Fibroblast of the conjunctiva (primary cell): ENCODE results near the gene TMEM266.

Experiments used
- DNase-seq: peaks from one replicate; pipeline ENCODE4 v3.0.0-alpha.2; 2010; ENCODE audit warnings: low read depth

Gene TMEM266

GRCh38 chr15:76070192-76070591, 10.4 kb downstream of the TMEM266 start:
- no peak for DNase-seq

- no peak for DNase-seq
Measured at GRCh38 chr15:76070921-76071635, 11.3 kb downstream of the TMEM266 start.

GRCh38 chr15:76071806-76072205, 12.0 kb downstream of the TMEM266 start:
- DNase-seq = no peak

GRCh38 chr15:76073554-76073953, 13.8 kb downstream of the TMEM266 start:
- no peak for DNase-seq

- no peak for DNase-seq
Measured at GRCh38 chr15:76075046-76075445, 15.3 kb downstream of the TMEM266 start.

- DNase-seq = no peak
Measured at GRCh38 chr15:76078285-76078877, 18.6 kb downstream of the TMEM266 start.

- no peak for DNase-seq
Measured at GRCh38 chr15:76084256-76084655, 24.5 kb downstream of the TMEM266 start.

- DNase-seq = no peak
Measured at GRCh38 chr15:76098685-76099084, 38.9 kb downstream of the TMEM266 start.

GRCh38 chr15:76099388-76099787, 39.6 kb downstream of the TMEM266 start:
- DNase-seq = no peak

GRCh38 chr15:76100361-76100760, 40.6 kb downstream of the TMEM266 start:
- DNase-seq = no peak

- DNase-seq = no peak
Measured at GRCh38 chr15:76101655-76102054, 41.9 kb downstream of the TMEM266 start.

GRCh38 chr15:76105391-76105790, 45.6 kb downstream of the TMEM266 start:
- no peak for DNase-seq

- no peak for DNase-seq
Measured at GRCh38 chr15:76105911-76106310, 46.1 kb downstream of the TMEM266 start.

- no peak for DNase-seq
Measured at GRCh38 chr15:76107169-76107568, 47.4 kb downstream of the TMEM266 start.

GRCh38 chr15:76108021-76108723, 48.4 kb downstream of the TMEM266 start:
- no peak for DNase-seq

GRCh38 chr15:76109046-76109445, 49.3 kb downstream of the TMEM266 start:
- DNase-seq = no peak

- DNase-seq = no peak
Measured at GRCh38 chr15:76114561-76114960, 54.8 kb downstream of the TMEM266 start.

GRCh38 chr15:76116138-76116885, 56.5 kb downstream of the TMEM266 start:
- no peak for DNase-seq

- no peak for DNase-seq
Measured at GRCh38 chr15:76117181-76117580, 57.4 kb downstream of the TMEM266 start.

GRCh38 chr15:76118767-76119166, 59.0 kb downstream of the TMEM266 start:
- DNase-seq = no peak

- DNase-seq = no peak
Measured at GRCh38 chr15:76123031-76123430, 63.2 kb downstream of the TMEM266 start.

GRCh38 chr15:76127169-76127568, 67.4 kb downstream of the TMEM266 start:
- no peak for DNase-seq

- DNase-seq = no peak
Measured at GRCh38 chr15:76127880-76128279, 68.1 kb downstream of the TMEM266 start.
